Transverse colon (tissue), 4 donors: ENCODE data around the gene FBXO36.

Source experiments
- CTCF ChIP-seq, 5 experiments: fragments of 200-600 bp in 3 of 5; fragments of 450-650 bp in 2 of 5; sonication (generic) in 3 of 5; IDR thresholded peaks; 1 replicate in 2 of 5; 2 replicates in 3 of 5; pipeline ENCODE4 v1.5.1; 2016 to 2017; ENCODE audit warnings: antibody characterized with exemption in 5 of 5, inconsistent platforms in 3 of 5, mild to moderate bottlenecking in 2 of 5, moderate library complexity in 1 of 5
- POLR2A ChIP-seq: fragments of 450-650 bp; IDR thresholded peaks from one replicate; pipeline ENCODE4 v1.6.1; 2016; ENCODE audit warnings: antibody characterized with exemption, mild to moderate bottlenecking, moderate library complexity
- POLR2AphosphoS5 ChIP-seq, 3 donors: sonication (generic); formaldehyde crosslinking; IDR thresholded peaks; one replicate each; pipeline ENCODE4 v1.6.1; 2016; ENCODE audit warnings: antibody characterized with exemption in 3 of 3

GRCh38 chr2:229922449-229923386, at the start of gene FBXO36:
- TF ChIP-seq POLR2A (peak; percentile 35), CTCF (IDR thresholded peaks at IDR 0.05) (no peak), POLR2AphosphoS5 (IDR thresholded peaks at IDR 0.05) (peak in 1 of 3 donors; percentile 11)
